IMR-90 (cell line): ENCODE data around the gene NKAIN2. TPM values are rescaled to one million over a fixed set of nuclear protein-coding genes. Genes with fewer than 3 reads are reported as not detected.

Experiments
- ATAC-seq: fragments of 200-7000 bp; cut with Tn5 transposase; 2 replicates; pipeline ENCODE4 v1.9.1; 2020; ENCODE audit warnings: low read depth, mild to moderate bottlenecking, moderate library complexity
- BruUV-seq: library from RNA; stranded (reverse); fragments of 400-500 nt; replicated peaks from 2 replicates; lab custom pipeline; 2021; lab: Mats Ljungman, UMichigan
- CTCF ChIA-PET: fragments of 300-600 bp; formaldehyde crosslinking; extraction: SDS; loops from one replicate; lab custom pipeline; 2021; ENCODE audit warnings: antibody characterized with exemption; lab: Yijun Ruan, JAX
- POLR2A ChIA-PET: fragments of 300-600 bp; sonication (Branson Sonifier 250); formaldehyde crosslinking; loops from one replicate; lab custom pipeline; 2022; ENCODE audit warnings: antibody characterized with exemption; ENCODE audit not compliant: unreplicated experiment; lab: Charles Lee
- DNase-seq: peaks from one replicate; pipeline ENCODE4 v3.0.0; 2013
- H2AFZ ChIP-seq: replicated peaks from 2 replicates; pipeline ENCODE3; 2013; ENCODE audit warnings: low read length, mild to moderate bottlenecking; ENCODE audit not compliant: poor library complexity
- H2AK5ac ChIP-seq: 2 replicates; pipeline ENCODE4 v1.6.1; 2013; ENCODE audit warnings: low read depth, low read length, inconsistent platforms
- H2AK9ac ChIP-seq: replicated peaks from 2 replicates; pipeline ENCODE3; 2013; ENCODE audit warnings: mild to moderate bottlenecking, low read depth, low read length, moderate library complexity; ENCODE audit not compliant: poor library complexity
- H2BK120ac ChIP-seq: 2 replicates; pipeline ENCODE4 v1.6.1; 2013; ENCODE audit warnings: low read depth, low read length, inconsistent platforms
- H2BK15ac ChIP-seq: 3 replicates; pipeline ENCODE4 v1.6.1; 2013; ENCODE audit warnings: low read depth, low read length, inconsistent platforms
- H2BK20ac ChIP-seq: 2 replicates; pipeline ENCODE4 v1.6.1; 2013; ENCODE audit warnings: low read depth, mild to moderate bottlenecking, inconsistent platforms, low read length, moderate library complexity
- H2BK5ac ChIP-seq: 2 replicates; pipeline ENCODE4 v1.6.1; 2013; ENCODE audit warnings: mild to moderate bottlenecking, low read depth, low read length, inconsistent platforms; ENCODE audit not compliant: poor library complexity, severe bottlenecking
- H3K14ac ChIP-seq: replicated peaks from 2 replicates; pipeline ENCODE4 v1.6.1; 2013; ENCODE audit warnings: low read depth, low read length, inconsistent platforms
- H3K18ac ChIP-seq: 2 replicates; pipeline ENCODE4 v1.6.1; 2013; ENCODE audit warnings: low read depth, low read length, control low read depth
- H3K23ac ChIP-seq: 2 replicates; pipeline ENCODE4 v1.6.1; 2013; ENCODE audit warnings: low read depth, low read length, inconsistent platforms
- H3K27ac ChIP-seq: 2 replicates; pipeline ENCODE4 v1.5.1; 2013; ENCODE audit warnings: mild to moderate bottlenecking, control low read depth, low read length; ENCODE audit not compliant: insufficient read depth
- H3K27me3 ChIP-seq: 2 replicates; pipeline ENCODE4 v1.6.1; 2013; ENCODE audit warnings: low read length; ENCODE audit not compliant: control insufficient read depth, insufficient read depth
- H3K36me3 ChIP-seq: 2 replicates; pipeline ENCODE4 v1.6.1; 2013; ENCODE audit warnings: low read length, mixed read lengths; ENCODE audit not compliant: control insufficient read depth, insufficient read depth
- H3K4ac ChIP-seq: 2 replicates; pipeline ENCODE4 v1.6.1; 2013; ENCODE audit warnings: low read depth, low read length, inconsistent platforms
- H3K4me1 ChIP-seq: 2 replicates; pipeline ENCODE4 v1.6.1; 2013; ENCODE audit warnings: low read length, mixed read lengths; ENCODE audit not compliant: control insufficient read depth, insufficient read depth
- H3K4me2 ChIP-seq: 2 replicates; pipeline ENCODE4 v1.6.1; 2013; ENCODE audit warnings: low read depth, mild to moderate bottlenecking, control low read depth, low read length, moderate library complexity
- H3K4me3 ChIP-seq: 2 replicates; pipeline ENCODE4 v1.5.1; 2013; ENCODE audit warnings: low read depth, mild to moderate bottlenecking, control low read depth, low read length, moderate library complexity; ENCODE audit not compliant: insufficient read depth
- H3K56ac ChIP-seq: 2 replicates; pipeline ENCODE4 v1.6.1; 2013; ENCODE audit warnings: low read length, inconsistent platforms; ENCODE audit not compliant: insufficient read depth; ENCODE audit errors: extremely low read depth
- H3K79me1 ChIP-seq, 2 experiments: 2 replicates each; pipeline ENCODE4 v1.6.1; 2013; ENCODE audit warnings: low read length in 2 of 2, inconsistent platforms in 1 of 2, low read depth in 1 of 2
- H3K9ac ChIP-seq: 2 replicates; pipeline ENCODE4 v1.6.1; 2013; ENCODE audit warnings: low read depth, low read length, control low read depth
- H3K9me1 ChIP-seq: 2 replicates; pipeline ENCODE4 v1.6.1; 2013; ENCODE audit warnings: low read length, inconsistent platforms; ENCODE audit not compliant: insufficient read depth
- H3K9me3 ChIP-seq: 2 replicates; pipeline ENCODE4 v1.6.1; 2013; ENCODE audit warnings: low read length; ENCODE audit not compliant: control insufficient read depth, insufficient read depth
- H4K20me1 ChIP-seq: 2 replicates; pipeline ENCODE4 v1.6.1; 2013; ENCODE audit warnings: low read length, inconsistent platforms; ENCODE audit not compliant: insufficient read depth
- H4K5ac ChIP-seq: 2 replicates; pipeline ENCODE4 v1.6.1; 2013; ENCODE audit warnings: mild to moderate bottlenecking, low read depth, low read length, control low read depth
- H4K8ac ChIP-seq, 2 experiments: 2 replicates each; pipeline ENCODE4 v1.6.1; 2013; ENCODE audit warnings: low read depth in 2 of 2, low read length in 2 of 2, control low read depth in 1 of 2, inconsistent platforms in 1 of 2
- H4K91ac ChIP-seq: 2 replicates; pipeline ENCODE4 v1.6.1; 2013; ENCODE audit warnings: low read depth, low read length, inconsistent platforms; ENCODE audit not compliant: insufficient read depth
- BHLHE40 ChIP-seq: fragments of 150-350 bp; IDR thresholded peaks from 2 replicates; pipeline ENCODE4 v1.6.1; 2016; ENCODE audit warnings: mild to moderate bottlenecking, low read depth, low read length
- CEBPB ChIP-seq: IDR thresholded peaks from 2 replicates; pipeline ENCODE4 v1.6.1; 2012; ENCODE audit warnings: low read depth, low read length, improper control_type of control experiment
- CHD1 ChIP-seq: IDR thresholded peaks from 2 replicates; pipeline ENCODE4 v1.6.1; 2012; ENCODE audit warnings: low read depth, low read length, improper control_type of control experiment
- CTCF ChIP-seq: conservative IDR thresholded peaks from 2 replicates; pipeline ENCODE4 v1.5.1; 2012; ENCODE audit warnings: mild to moderate bottlenecking, low read depth, low read length, improper control_type of control experiment
- ELK1 ChIP-seq: fragments of 150-350 bp; IDR thresholded peaks from 2 replicates; pipeline ENCODE4 v1.6.1; 2016; ENCODE audit warnings: low read depth, mild to moderate bottlenecking, low read length, moderate library complexity, borderline replicate concordance
- FOS ChIP-seq: fragments of 150-350 bp; IDR thresholded peaks from 2 replicates; pipeline ENCODE4 v1.6.1; 2016; ENCODE audit warnings: low read depth, low read length
- MAFK ChIP-seq: IDR thresholded peaks from 2 replicates; pipeline ENCODE4 v1.6.1; 2012; ENCODE audit warnings: low read depth, low read length, improper control_type of control experiment
- MAZ ChIP-seq: IDR thresholded peaks from 2 replicates; pipeline ENCODE4 v1.6.1; 2012; ENCODE audit warnings: low read depth, mild to moderate bottlenecking, low read length, improper control_type of control experiment, moderate library complexity, borderline replicate concordance
- MXI1 ChIP-seq: IDR thresholded peaks from 2 replicates; pipeline ENCODE4 v1.6.1; 2012; ENCODE audit warnings: low read depth, mild to moderate bottlenecking, low read length, moderate library complexity, borderline replicate concordance
- NFE2L2 ChIP-seq: fragments of 150-350 bp; IDR thresholded peaks from 2 replicates; pipeline ENCODE4 v1.6.1; 2016; ENCODE audit warnings: low read depth, mild to moderate bottlenecking, low read length
- POLR2A ChIP-seq: IDR thresholded peaks from 2 replicates; pipeline ENCODE4 v1.6.1; 2012; ENCODE audit warnings: mild to moderate bottlenecking, low read depth, low read length
- RAD21 ChIP-seq: IDR thresholded peaks from 2 replicates; pipeline ENCODE4 v1.6.1; 2012; ENCODE audit warnings: low read length, improper control_type of control experiment
- RCOR1 ChIP-seq: IDR thresholded peaks from 2 replicates; pipeline ENCODE4 v1.6.1; 2012; ENCODE audit warnings: mild to moderate bottlenecking, low read length, improper control_type of control experiment; ENCODE audit not compliant: insufficient replicate concordance
- RFX5 ChIP-seq: IDR thresholded peaks from 2 replicates; pipeline ENCODE4 v1.8.0; 2012; ENCODE audit warnings: low read depth, mild to moderate bottlenecking, low read length, moderate library complexity
- SMC3 ChIP-seq: fragments of 150-350 bp; IDR thresholded peaks from 2 replicates; pipeline ENCODE4 v1.6.1; 2016; ENCODE audit warnings: low read depth, mild to moderate bottlenecking, antibody characterized with exemption, low read length, moderate library complexity
- USF2 ChIP-seq: fragments of 150-350 bp; IDR thresholded peaks from 2 replicates; pipeline ENCODE4 v1.6.1; 2017; ENCODE audit warnings: mild to moderate bottlenecking, antibody characterized with exemption, low read length, low read depth
- WGBS, 2 experiments: methylation state at CpG; one replicate each; pipeline versions ENCODE4 v1.1.5 to v1.1.7; 2013; ENCODE audit warnings: missing lambda C conversion rate in 2 of 2; ENCODE audit not compliant: insufficient read length in 1 of 2; ENCODE audit errors: extremely low coverage in 2 of 2; 5-methylcytosine and 5-hydroxymethylcytosine counted together
- dilution Hi-C: fragments of 300-500 bp; cut with HindIII; formaldehyde crosslinking; loops from one replicate; pipeline ENCODE4 v1.14.3; 2018; ENCODE audit warnings: low sequenced_read_pairs; ENCODE audit not compliant: unreplicated experiment
- in situ Hi-C: fragments of 300-500 bp; cut with MboI; formaldehyde crosslinking; loops from 3 replicates; pipeline ENCODE4 v1.14.3; 2019; ENCODE audit warnings: low sequenced_read_pairs, inconsistent platforms, mixed read lengths
- intact Hi-C: fragments of 100-400 bp; cut with micrococcal nuclease; formaldehyde crosslinking; loops from 2 replicates; pipeline ENCODE4 v1.10.0; 2022
- polyA plus RNA-seq, 3 experiments: library from polyadenylated mRNA; depleted of rRNA; stranded (reverse); fragments of >200 nt; gene quantifications; 2 replicates each; pipeline ENCODE4 v1.2.3, GENCODE V29; 2012; ENCODE audit warnings: low replicate concordance in 1 of 3
- total RNA-seq: library from RNA; depleted of rRNA; stranded (reverse); fragments of >200 nt; gene quantifications from 2 replicates; pipeline ENCODE4 v1.2.3, GENCODE V29; 2012

The NKAIN2 gene
- total and polyA plus RNA-seq, 2 of the 4 experiments (the other 2 are of a cell fraction) = not detected

- H4K20me1 ChIP-seq = no peaks in the 10 kb centered on the region
- no peaks in the 10 kb centered on the region for H3K79me1 ChIP-seq
- no peak overlapping the region for H3K9ac ChIP-seq
- no peak overlapping the region for H3K4ac ChIP-seq
- no peak overlapping the region for H2AK9ac ChIP-seq
- no peak overlapping the region for H4K5ac ChIP-seq
- no peak overlapping the region for H2BK120ac ChIP-seq
- no peak overlapping the region for H3K56ac ChIP-seq
- no peaks in the 10 kb centered on the region for H3K9me3 ChIP-seq
- no peak for ATAC-seq
- DNase-seq = no peak
- in situ Hi-C loops (no loop called here), dilution Hi-C loops (no loop called here), intact Hi-C loops (no loop called here)
- no peak overlapping the region for H2BK5ac ChIP-seq
- no peak overlapping the region for H2BK15ac ChIP-seq
- no peak overlapping the region for H3K18ac ChIP-seq
- H2AK5ac ChIP-seq = no peak overlapping the region
- no peak overlapping the region for H3K27ac ChIP-seq
- no peak overlapping the region for H4K8ac ChIP-seq
- H3K4me3 ChIP-seq = no peak overlapping the region
- no peaks in the 10 kb centered on the region for H3K27me3 ChIP-seq
- no peaks in the 10 kb centered on the region for H3K9me1 ChIP-seq
- H2AFZ ChIP-seq = no peak overlapping the region
- H3K36me3 ChIP-seq = no peaks in the 10 kb centered on the region
- no TSS peak for BruUV-seq
- ChIA-PET CTCF (no interaction called here), POLR2A (no interaction called here)
- TF ChIP-seq BHLHE40 (no peak), ELK1 (no peak), MXI1 (no peak), NFE2L2 (no peak), RFX5 (no peak), RCOR1 (no peak), USF2 (no peak), SMC3 (no peak), MAFK (no peak), FOS (no peak), CTCF (no peak), POLR2A (no peak), CEBPB (no peak), MAZ (no peak), RAD21 (no peak), CHD1 (no peak)
- H3K23ac ChIP-seq = no peak overlapping the region
- no peaks in the 10 kb centered on the region for H3K4me1 ChIP-seq
- no peak overlapping the region for H3K4me2 ChIP-seq
- H4K91ac ChIP-seq = no peak overlapping the region
- H2BK20ac ChIP-seq = no peak overlapping the region
- no CpG with 5 or more reads among the region's 1 CpG for WGBS, 2 experiments
- H3K14ac ChIP-seq = no peak overlapping the region
Measured at GRCh38 chr6:124283486-124283885, 479.8 kb downstream of the NKAIN2 start.
